ENCODE results near the gene WDR73. TPM values are rescaled to one million over a fixed set of nuclear protein-coding genes. Genes with fewer than 3 reads are reported as not detected.

The WDR73 gene
- total and polyA plus RNA-seq, 2 experiments from 2014 or later, result 31.8 to 39.6 TPM

- TF ChIP-seq CTCF (IDR thresholded peaks at IDR 0.05; ENCODE audit: low read depth, low read length), result no peak
- no peaks in the 10 kb centered on the region for H3K27me3 ChIP-seq
- peaks cover 11% of the 10 kb centered on the region for H3K36me3 ChIP-seq
- H3K4me3 ChIP-seq, result no peak overlapping the region
- no peaks in the 10 kb centered on the region for H3K9me3 ChIP-seq (ENCODE audit: low read depth)
- no peak overlapping the region for H3K27ac ChIP-seq
- DNase-seq (ENCODE audit: low read depth in 1 of 2, low spot score in 1 of 2), result no peak
- no peaks in the 10 kb centered on the region for H3K4me1 ChIP-seq (ENCODE audit: low read depth)
Measured at GRCh38 chr15:84603630-84604379, 50.3 kb downstream of the WDR73 start.

- no peaks in the 10 kb centered on the region for H3K4me1 ChIP-seq (ENCODE audit: low read depth)
- no peaks in the 10 kb centered on the region for H3K27me3 ChIP-seq
- H3K9me3 ChIP-seq (ENCODE audit: low read depth), result no peaks in the 10 kb centered on the region
- peak overlapping the region; percentile 81 for H3K4me3 ChIP-seq
- peaks cover 9% of the 10 kb centered on the region for H3K36me3 ChIP-seq
- DNase-seq (ENCODE audit: low read depth in 1 of 2, low spot score in 1 of 2), result no peak
- H3K27ac ChIP-seq, result no peak overlapping the region
- TF ChIP-seq CTCF (IDR thresholded peaks at IDR 0.05; ENCODE audit: low read depth, low read length), result no peak
Measured at GRCh38 chr15:84601555-84601838, 52.6 kb downstream of the WDR73 start.

- H3K9me3 ChIP-seq (ENCODE audit: low read depth), result no peaks in the 10 kb centered on the region
- no peaks in the 10 kb centered on the region for H3K27me3 ChIP-seq
- no peak for TF ChIP-seq CTCF (IDR thresholded peaks at IDR 0.05; ENCODE audit: low read depth, low read length)
- no peaks in the 10 kb centered on the region for H3K4me1 ChIP-seq (ENCODE audit: low read depth)
- peak within 1 kb of the TSS; percentile 81 for H3K4me3 ChIP-seq
- H3K27ac ChIP-seq, result peak within 1 kb of the TSS; percentile 95
- peaks cover 6% of the 10 kb centered on the region for H3K36me3 ChIP-seq
- DNase-seq (ENCODE audit: low read depth in 1 of 2, low spot score in 1 of 2), result peak; percentile 96 to 97
Measured at GRCh38 chr15:84600687-84601554, 53.2 kb downstream of the WDR73 start, which contains the start of gene ZSCAN2. Gene ZSCAN2 (plus strand): TSS chr15:84601009. CDS start chr15:84603928, 2,919 bp downstream.

- DNase-seq (ENCODE audit: low read depth in 1 of 2, low spot score in 1 of 2), result peak; percentile 62 to 90
- peaks cover 6% of the 10 kb centered on the region for H3K36me3 ChIP-seq
- no peaks in the 10 kb centered on the region for H3K9me3 ChIP-seq (ENCODE audit: low read depth)
- peak overlapping the region; percentile 81 for H3K4me3 ChIP-seq
- no peaks in the 10 kb centered on the region for H3K4me1 ChIP-seq (ENCODE audit: low read depth)
- no peaks in the 10 kb centered on the region for H3K27me3 ChIP-seq
- no peak overlapping the region for H3K27ac ChIP-seq
- no peak for TF ChIP-seq CTCF (IDR thresholded peaks at IDR 0.05; ENCODE audit: low read depth, low read length)
Measured at GRCh38 chr15:84600331-84600686, 53.8 kb downstream of the WDR73 start.

- Histone ChIP-seq H3K9me3 (ENCODE audit: low read depth) (no peaks in the 10 kb centered on the region), H3K36me3 (peaks cover 6% of the 10 kb centered on the region), H3K4me1 (ENCODE audit: low read depth) (no peaks in the 10 kb centered on the region), H3K27me3 (no peaks in the 10 kb centered on the region), H3K4me3 (no peak overlapping the region), H3K27ac (no peak overlapping the region)
- no peak for TF ChIP-seq CTCF (IDR thresholded peaks at IDR 0.05; ENCODE audit: low read depth, low read length)
- DNase-seq (ENCODE audit: low read depth in 1 of 2, low spot score in 1 of 2), result no peak
Measured at GRCh38 chr15:84599906-84600305, 54.2 kb downstream of the WDR73 start.
